Measurements from ENCODE around the gene RSRC2.
"Not testable (repeated sequence)": the region's sequence is repeated elsewhere in the genome, so short reads cannot be mapped to it uniquely, and the experiment has no call there.

RSRC2 gene

GRCh38 chr12:122499991-122500684, 26.6 kb downstream of the RSRC2 start:
- TF ChIP-seq, protein P1, sequence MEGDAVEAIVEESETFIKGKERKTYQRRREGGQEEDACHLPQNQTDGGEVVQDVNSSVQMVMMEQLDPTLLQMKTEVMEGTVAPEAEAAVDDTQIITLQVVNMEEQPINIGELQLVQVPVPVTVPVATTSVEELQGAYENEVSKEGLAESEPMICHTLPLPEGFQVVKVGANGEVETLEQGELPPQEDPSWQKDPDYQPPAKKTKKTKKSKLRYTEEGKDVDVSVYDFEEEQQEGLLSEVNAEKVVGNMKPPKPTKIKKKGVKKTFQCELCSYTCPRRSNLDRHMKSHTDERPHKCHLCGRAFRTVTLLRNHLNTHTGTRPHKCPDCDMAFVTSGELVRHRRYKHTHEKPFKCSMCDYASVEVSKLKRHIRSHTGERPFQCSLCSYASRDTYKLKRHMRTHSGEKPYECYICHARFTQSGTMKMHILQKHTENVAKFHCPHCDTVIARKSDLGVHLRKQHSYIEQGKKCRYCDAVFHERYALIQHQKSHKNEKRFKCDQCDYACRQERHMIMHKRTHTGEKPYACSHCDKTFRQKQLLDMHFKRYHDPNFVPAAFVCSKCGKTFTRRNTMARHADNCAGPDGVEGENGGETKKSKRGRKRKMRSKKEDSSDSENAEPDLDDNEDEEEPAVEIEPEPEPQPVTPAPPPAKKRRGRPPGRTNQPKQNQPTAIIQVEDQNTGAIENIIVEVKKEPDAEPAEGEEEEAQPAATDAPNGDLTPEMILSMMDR (IDR thresholded peaks at IDR 0.05; ENCODE audit: low read depth, low read length), result no peak
- DNase-seq (ENCODE audit: extremely low read depth, low read depth), result no peak

GRCh38 chr12:122495258-122495657, 31.5 kb downstream of the RSRC2 start:
- TF ChIP-seq, protein P1 (IDR thresholded peaks at IDR 0.05; ENCODE audit: low read depth, low read length), result no peak
- DNase-seq (ENCODE audit: extremely low read depth, low read depth), result no peak

DNA sequence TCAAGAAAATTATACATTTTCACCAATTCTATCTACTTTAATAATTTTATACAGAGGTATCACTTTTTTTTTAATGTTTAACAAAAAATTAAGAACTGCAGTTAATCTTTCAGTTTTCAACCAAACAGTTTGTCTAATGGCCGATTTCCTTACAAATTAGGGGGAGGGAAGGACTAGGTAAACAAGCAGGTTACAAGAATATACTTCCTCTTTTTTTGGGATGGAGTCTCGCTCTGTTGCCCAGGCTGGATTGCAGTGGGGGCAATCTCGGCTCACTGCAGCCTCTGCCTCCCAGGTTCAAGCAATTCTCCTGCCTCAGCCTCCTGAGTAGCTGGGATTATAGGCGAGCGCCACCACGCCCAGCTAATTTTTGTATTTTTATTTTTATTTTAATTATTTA, 33.5 kb downstream of the RSRC2 start:
- not testable (repeated sequence) for DNase-seq (ENCODE audit: extremely low read depth, low read depth)

GRCh38 chr12:122491991-122492390, 34.7 kb downstream of the RSRC2 start:
- no peak for DNase-seq (ENCODE audit: extremely low read depth, low read depth)
- TF ChIP-seq, protein P1 (IDR thresholded peaks at IDR 0.05; ENCODE audit: low read depth, low read length), result no peak

DNA sequence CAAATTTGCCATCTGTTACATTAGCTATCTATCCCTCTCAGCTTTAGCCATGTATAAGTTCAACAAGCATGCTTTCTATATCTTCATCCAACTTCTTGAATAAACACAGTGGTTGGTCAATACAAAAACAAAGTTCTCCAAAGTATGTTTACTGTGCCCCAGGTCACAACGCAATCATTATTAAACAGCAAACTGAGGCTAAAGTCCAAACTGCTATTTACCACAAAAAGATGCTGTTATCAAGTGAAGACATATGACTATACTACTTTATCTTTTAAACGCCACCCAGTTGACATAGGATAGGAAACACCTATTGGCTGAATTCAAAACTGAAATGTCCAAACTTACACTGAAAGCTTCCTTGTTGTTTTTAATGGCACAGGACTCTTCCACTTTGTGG, 37.7 kb downstream of the RSRC2 start:
- TF ChIP-seq, protein P1 (IDR thresholded peaks at IDR 0.05; ENCODE audit: low read depth, low read length), result no peak
- no peak for DNase-seq (ENCODE audit: extremely low read depth, low read depth)

DNA sequence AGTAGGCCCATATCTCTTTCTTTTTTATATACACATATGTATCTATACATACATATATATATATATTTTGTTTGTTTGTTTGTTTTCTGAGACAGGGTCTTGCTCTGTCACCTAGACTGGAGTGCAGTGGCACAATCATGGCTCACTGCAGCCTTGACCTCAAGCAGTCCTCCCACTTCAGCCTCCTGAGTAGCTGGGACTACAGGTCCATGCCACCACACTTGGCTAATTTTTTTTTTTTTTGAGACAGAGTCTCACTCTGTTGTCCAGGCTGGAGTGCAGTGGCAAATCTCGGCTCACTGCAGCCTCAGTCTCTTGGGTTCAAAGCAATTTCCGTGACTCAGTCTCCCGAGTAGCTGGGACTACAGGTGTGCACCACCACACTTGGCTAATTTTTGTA, 38.9 kb downstream of the RSRC2 start:
- not testable (repeated sequence) for DNase-seq (ENCODE audit: extremely low read depth, low read depth)

DNA sequence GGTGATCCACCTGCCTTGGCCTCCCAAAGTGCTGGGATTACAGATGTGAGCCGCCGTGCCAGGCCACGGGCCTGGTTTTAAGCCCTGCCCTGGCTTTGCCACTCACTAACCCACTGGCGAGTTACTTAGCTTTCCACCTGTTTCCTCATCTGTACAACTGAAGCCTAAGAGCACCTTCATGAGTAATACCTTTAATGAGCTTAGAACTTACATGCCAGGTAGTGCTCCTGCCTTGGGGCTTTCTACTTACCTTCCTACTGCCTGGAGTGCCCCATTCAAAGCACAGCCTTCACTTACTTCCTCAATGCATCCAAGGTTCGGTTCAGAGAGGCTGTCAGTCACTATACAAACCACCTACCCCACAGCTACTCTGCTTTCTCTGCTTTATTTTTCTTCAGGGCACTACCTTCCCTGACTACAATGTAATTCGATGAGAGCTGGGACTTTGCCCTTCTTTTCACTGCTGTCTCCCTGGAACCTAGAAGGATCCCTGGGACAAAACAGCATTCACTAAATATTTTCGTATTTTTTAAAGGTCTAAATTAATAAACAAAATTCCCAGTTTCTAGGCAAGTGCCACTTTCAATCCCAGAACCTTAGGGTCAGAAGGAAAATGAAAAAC, 39.8 kb downstream of the RSRC2 start:
- DNase-seq (ENCODE audit: extremely low read depth, low read depth), result no peak
- TF ChIP-seq, protein P1 (IDR thresholded peaks at IDR 0.05; ENCODE audit: low read depth, low read length), result no peak

DNA sequence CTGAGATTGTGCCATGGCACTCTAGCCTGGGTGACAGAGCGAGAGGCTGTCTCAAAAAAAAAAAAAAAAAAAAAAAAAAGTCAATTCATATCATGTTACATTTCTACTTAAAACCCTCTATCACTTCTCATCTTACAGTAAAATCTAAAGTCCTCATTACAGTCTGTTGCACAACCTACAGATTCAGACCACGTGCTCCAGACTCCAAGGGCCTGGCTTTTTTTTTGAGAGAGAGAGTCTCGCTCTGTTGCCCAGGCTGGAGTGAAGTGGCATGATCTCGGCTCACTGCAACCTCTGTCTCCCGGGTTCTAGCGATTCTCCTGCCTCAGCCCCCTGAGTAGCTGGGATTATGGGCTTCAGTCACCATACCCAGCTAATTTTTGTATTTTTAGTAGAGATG, 40.4 kb downstream of the RSRC2 start:
- DNase-seq (ENCODE audit: extremely low read depth, low read depth), result not testable (repeated sequence)

- DNase-seq (ENCODE audit: extremely low read depth, low read depth), result not testable (repeated sequence)
Measured at GRCh38 chr12:122484385-122484784, 42.4 kb downstream of the RSRC2 start.
